Cardiac septum (tissue), 1 donor: ENCODE results near the gene ALKBH4. TPM values are rescaled to one million over a fixed set of nuclear protein-coding genes. Genes with fewer than 3 reads are reported as not detected.
"Not testable (repeated sequence)": the region's sequence is repeated elsewhere in the genome, so short reads cannot be mapped to it uniquely, and the experiment has no call there.

Experiments used
- DNase-seq: peaks from one replicate; pipeline ENCODE4 v3.0.0-alpha.2; 2020; ENCODE audit warnings: low spot score
- intact Hi-C: fragments of 100-400 bp; cut with DNase I; formaldehyde crosslinking; loops from one replicate; pipeline ENCODE4 v1.14.0; 2022
- total RNA-seq: library from RNA; stranded (reverse); fragmentation: NEBNext Ultra II Directional; extraction: Animal tissue kit (Norgen Biotek cat#: 25700); gene quantifications from one replicate; pipeline ENCODE4 v1.2.1, GENCODE V29; 2021
- donor health status: DM: no; HTN: no; CAD: no.

ALKBH4 gene
- total RNA-seq, 1 donor from 2014 or later = 6.5 TPM

DNA sequence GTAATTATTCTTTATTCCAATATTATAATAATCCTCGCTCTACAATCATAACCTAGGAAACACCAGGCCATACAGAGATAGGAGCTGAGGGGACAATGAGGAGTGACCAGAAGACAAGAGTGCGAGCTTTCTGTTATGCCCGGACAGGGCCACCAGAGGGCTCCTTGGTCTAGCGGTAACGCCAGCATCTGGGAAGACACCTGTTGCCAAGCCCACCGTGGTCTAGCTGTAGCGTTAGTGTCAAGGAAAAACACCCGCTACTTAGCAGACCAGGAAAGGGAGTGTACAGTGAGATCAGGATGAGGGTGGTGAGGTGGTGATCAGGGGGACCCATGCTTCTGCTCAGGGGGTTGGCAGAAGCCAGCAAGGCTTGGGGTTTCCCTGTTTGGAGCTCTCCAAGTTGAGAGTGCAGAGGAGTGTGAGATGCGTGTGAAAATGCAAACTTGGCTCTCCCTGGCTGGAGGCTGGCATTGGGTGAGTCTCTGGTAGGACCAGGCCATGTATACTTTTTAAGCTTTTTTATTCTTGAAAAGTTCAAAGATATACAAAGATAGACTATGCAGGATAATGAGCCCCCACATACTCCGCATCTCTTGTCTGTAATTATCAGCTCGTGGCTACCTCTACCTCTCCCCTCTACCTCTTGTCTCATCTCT is 15.4 kb upstream of the ALKBH4 start:
- intact Hi-C loops = not testable (repeated sequence)
- DNase-seq = peak; percentile 71

DNA sequence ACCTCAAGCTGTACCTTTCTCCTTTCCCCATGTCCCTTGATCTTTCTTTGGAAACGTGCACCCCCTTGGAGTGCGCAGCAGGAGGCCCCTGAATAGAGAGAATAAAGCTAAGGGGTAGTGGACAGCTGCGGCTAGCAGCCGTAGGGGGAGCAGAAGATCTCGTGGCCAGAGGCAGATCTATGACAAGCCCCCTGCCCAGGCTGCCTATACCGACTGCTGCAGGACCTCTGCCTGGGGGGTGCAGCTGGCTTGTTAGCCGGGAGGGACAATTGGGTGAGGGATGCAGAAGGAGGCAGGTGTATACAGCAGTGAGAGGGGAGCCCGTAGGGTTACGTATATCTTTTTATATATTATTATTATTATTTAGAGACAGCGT is 14.5 kb upstream of the ALKBH4 start:
- not testable (repeated sequence) for DNase-seq

DNA sequence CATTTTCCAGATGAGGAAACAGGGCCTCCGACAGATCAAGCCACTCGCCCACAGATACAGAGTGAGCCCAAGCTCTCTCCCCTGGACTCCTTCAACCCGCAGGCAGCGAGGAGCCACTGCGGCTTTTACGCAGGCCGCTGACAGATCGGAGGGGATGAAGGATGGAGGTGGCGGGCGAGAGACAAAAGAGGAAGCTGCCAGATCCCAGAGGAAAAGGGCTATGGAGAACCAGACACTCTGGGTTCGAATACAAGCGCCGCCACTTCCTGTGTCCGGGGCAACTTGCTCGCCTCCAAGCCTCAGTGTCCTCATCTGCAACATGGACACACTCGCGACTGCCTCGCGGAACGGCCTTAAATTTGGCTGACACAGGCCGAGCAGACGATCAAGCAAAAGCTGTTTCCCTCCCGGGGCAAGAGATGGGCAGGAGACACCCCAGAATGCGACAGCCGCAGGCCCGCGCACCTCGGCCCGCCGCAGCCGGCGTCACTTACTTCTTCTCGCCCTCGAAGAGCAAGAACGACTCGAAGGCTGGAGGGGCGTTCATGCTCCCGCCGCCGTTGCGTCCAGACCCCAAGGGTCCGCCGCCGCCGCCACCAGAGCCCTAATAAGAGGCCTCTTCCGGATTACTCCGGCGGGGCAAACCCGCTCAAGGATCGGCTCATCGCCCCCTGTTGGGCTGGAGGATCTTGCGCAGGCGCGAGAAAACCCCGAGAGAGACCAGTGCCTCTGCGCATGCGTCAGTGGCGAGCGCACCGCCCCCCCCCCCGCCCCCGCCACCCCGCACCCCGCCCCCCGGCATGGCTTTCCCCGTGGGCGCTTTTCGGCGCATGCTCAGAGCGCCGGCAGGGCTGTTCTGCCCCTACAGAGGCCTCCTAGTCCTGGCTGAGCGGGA is 13.9 kb upstream of the ALKBH4 start, which contains the start of gene POLR2J:
Gene POLR2J (minus strand): TSS at position 609 of the 895 bp plus-strand sequence. CDS start 62 bp downstream, at position 547.
- intact Hi-C loops = not testable (repeated sequence)
- DNase-seq = peak; percentile 96

More for the DNA sequence above, 14.5 kb upstream of the ALKBH4 start:
- intact Hi-C loops = not testable (repeated sequence)

DNA sequence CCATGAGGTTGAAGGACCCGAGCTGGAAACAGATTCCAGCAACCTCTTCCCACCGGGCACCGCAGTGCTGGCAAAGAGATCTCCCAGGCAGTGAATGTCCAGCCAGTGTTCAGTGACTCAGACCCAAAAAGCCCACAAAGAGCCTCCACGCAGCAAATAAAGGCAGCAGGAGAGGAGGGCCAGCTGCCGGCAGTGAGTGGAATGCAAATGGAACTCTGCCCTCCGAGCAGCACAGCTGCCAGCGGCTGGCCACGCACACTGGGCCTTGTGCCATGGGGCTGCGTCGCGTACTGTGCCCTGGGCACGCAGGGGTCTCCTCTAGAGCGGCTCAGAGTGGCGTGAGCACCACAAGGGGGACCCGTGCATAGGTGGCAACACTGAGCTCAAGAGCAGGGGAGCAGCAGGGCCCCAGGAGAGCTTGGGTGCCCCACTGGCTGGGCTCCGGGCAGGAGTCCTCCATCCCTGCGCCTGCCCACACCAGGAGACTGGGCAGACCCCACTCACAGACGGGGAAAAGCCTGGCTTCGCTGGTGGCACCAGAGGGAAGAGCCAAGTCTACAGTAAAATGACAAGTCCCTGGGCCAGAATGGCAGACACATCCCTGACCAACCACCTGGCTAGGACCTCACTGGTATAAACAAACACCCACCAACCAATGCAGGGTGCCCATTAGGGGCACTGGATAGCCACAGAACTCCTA is 10.2 kb upstream of the ALKBH4 start:
- DNase-seq, intact Hi-C loops: not testable (repeated sequence)

DNA sequence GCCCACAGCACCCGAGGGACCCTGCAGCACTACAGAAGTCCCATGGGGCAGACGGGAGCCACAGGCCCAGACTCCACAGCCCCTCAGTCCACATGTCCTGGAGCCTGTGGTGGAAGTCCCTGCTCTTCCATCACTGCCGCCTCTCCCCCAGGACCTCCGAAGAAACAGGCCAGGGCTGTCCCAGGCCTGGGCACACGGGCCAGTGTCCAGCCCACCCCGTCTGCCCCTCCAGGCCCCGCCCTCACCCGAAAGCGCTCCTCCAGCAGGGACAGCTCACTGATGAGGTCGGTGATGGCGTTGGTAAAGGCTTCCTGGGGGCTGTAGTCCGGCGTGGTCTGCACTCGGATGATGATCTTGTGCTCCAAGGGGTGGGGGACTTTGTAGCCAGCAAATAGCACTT is 9.5 kb upstream of the ALKBH4 start:
- DNase-seq = peak; percentile 53
- intact Hi-C loops = not testable (repeated sequence)

DNA sequence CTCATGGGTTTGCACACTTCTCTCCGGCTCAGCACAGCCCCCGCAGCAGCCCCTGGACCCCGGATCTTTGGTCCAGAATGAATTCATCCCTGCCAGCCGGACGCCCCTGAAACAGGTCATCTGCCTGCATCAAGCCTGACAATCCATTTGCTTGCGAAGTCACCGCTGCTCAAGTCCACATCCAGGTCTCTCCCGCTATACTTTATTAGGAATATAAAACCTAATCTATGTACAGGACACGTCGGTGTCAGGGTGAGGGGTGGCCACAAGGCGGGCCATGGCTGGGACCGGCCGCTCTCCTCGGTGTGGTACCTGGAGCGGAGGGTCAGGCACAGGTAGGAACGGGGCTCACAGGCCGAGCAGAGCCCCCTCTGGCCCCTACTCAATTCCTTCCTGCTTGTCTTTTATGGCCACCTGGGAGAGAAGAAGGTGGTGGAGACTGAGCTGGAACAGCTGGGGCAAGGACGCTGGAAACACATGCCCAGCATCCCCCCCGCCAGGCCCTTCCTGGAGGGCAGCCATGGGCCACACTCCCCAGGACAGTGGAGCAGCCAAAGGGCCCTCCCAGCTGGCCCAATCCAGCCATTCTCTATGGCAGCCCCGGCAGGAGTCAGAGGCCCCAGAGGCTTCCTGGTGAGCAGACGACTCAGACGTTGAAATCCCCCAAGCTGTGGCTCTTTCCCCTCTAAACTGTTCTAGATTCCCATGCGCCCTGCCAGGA is 8.8 kb upstream of the ALKBH4 start:
- intact Hi-C loops = no loop called here
- DNase-seq = peak; percentile 69

DNA sequence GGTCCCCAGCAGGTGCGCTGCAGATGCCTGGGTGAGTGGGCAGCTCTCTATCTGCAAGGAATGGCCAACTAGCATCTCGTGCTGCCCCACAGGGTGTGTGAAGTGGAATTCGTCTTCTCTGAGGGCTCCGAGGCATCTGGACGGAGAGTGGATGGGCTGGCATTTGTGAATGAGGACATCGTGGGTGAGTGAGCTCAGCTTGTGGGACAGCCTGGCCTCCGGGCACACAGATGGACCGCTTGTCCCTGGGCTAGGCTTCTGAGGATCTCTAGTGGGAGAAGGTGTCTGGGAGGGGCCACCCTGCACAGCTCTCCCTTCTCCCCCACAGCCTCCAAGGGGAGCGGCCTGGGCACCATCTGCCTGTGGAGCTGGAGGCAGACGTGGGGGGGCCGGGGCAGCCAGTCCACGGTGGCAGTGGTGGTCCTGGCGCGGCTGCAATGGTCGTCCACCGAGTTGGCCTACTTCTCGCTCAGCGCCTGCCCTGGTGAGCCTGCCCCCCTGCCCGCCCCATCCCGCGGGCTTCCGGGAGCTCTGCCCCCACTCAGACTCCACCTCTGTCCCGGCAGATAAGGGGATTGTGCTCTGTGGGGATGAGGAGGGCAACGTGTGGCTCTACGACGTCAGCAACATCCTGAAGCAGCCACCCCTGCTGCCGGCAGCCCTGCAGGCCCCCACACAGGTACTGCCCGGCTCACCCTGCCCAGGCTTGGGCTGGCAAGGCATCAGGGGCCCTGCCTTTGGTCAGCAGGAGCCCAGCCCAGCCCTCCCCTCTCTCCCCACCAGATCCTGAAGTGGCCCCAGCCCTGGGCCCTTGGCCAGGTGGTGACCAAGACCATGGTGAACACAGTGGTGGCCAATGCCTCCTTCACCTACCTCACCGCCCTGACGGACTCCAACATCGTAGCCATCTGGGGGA is 7.7 kb upstream of the ALKBH4 start:
- DNase-seq = peak; percentile 57
- intact Hi-C loops = no loop called here

DNA sequence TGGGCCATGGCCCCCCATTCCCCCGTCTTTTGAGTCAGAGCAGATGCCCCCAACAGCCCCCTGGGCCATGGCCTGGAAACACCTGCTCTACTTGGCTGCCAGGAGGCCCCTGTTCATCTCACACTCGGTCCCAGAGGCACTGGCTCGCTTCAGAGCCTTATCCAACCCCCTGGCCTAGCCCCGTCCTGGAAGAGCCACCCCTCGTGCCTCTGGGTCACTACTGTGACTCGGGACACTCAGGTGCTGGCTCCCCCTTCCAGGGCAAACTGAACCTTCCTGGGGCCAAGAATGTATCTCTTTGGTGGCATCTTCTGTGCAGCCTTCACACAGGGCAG is 7.1 kb upstream of the ALKBH4 start:
- DNase-seq = no peak
- intact Hi-C loops = no loop called here

DNA sequence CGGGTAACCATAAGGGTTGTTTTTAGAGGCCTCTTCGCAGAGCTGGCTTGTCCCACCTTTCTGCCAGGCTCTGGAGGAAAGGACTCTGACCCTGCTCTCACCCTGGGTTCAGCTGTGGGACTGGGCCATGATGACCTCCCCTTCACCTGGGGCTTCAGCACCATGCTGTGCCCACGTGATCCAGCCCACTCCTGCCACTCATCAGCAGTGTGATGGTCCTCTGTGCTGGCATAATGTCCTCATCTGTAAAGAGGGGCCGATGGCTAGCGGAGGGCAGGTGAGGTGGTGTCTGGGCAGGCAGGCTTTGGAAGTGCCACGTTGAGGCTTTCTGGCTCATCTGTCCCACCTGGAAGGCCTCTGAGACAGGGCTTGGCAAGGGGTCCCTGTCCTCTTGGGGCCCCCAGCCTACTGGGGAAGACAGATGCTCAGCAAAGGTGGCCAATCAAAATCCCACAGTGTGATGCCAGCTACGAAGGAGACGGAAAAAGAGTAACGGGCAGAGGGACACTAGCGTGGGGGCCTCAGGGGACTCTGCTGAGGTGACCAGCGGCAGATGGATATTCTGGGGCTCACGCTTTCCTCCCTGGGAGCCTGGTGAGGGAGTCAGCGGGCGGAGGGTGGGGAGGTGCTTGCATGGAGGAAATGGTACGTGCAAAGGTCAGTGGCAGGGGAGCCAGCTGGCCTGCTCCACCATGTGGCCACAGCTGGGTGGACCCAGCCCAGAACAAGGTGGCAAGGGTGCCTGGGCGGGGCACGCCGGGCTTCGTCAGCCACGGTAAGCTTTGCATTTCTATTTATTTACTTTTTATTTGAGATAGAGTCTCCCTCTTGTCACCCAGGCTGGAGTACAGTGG is 5.5 kb upstream of the ALKBH4 start:
- peak; percentile 67 for DNase-seq
- intact Hi-C loops = loop anchor here (5.0 kb wide), 1 partner anchor 58 kb away; no protein-coding TSS in a partner anchor

DNA sequence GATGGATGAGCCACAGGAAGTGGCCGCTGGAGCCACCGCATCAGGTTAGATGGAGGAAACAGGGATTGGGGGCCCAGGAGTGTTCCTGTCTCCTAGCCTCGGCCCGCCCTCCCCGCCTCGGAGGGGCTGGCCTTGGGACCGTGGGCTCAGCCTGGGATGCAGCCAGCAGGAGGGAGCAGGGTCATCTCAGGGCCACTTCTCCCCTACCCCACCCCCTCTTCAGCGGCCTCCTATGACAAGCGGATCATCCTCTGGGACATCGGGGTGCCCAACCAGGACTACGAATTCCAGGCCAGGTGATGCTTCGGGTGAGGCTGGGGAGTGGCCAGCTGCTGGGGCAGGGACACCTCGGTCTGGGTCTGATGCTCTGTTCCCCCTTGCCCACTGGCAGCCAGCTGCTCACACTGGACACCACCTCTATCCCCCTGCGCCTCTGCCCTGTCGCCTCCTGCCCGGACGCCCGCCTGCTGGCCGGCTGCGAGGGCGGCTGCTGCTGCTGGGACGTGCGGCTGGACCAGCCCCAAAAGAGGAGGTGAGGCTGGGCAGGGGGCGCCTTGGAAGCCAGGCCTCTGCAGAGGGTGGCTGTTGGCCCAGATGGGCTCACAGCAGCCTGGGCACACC is 4.8 kb upstream of the ALKBH4 start:
- intact Hi-C loops = loop anchor here (5.0 kb wide), 1 partner anchor 57 kb away; no protein-coding TSS in a partner anchor
- peak; percentile 63 for DNase-seq

DNA sequence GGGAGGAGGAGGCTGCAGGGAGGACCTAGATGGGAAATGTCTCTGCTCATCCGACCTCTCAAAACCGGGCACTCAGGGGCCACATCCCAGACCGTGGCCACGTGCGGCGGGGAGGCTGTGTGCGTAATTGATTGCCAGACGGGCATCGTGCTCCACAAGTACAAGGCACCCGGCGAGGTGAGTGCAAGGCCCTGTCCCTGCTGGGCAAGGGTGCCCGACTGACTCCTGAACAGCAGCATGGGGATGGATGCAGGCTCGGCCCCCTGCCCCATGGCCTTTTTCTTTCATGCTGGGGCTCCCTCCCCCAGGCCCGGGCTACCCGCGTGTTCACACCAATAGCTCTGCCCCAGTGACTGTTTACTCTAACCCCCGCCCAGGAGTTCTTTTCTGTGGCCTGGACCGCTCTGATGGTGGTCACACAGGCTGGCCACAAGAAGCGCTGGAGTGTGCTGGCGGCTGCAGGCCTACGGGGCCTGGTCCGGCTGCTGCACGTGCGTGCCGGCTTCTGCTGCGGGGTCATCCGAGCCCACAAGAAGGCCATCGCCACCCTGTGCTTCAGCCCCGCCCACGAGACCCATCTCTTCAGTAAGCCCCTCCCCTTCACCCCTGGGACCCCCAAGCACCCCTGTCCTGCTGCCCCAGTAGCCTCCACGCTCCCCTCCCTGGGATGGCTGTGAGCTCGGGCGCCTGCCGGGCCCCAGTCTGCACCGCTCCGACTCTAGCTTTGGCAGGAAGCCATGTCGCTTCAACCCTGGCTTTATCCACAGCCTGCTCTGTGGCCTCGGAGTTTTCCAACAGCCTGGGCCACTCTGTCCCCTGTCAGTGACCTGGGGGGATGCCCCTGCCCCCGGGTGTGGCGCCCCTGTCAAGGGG is 4.1 kb upstream of the ALKBH4 start:
- DNase-seq = peak; percentile 67
- intact Hi-C loops = loop anchor here (5.0 kb wide), 1 partner anchor 56 kb away; no protein-coding TSS in a partner anchor

DNA sequence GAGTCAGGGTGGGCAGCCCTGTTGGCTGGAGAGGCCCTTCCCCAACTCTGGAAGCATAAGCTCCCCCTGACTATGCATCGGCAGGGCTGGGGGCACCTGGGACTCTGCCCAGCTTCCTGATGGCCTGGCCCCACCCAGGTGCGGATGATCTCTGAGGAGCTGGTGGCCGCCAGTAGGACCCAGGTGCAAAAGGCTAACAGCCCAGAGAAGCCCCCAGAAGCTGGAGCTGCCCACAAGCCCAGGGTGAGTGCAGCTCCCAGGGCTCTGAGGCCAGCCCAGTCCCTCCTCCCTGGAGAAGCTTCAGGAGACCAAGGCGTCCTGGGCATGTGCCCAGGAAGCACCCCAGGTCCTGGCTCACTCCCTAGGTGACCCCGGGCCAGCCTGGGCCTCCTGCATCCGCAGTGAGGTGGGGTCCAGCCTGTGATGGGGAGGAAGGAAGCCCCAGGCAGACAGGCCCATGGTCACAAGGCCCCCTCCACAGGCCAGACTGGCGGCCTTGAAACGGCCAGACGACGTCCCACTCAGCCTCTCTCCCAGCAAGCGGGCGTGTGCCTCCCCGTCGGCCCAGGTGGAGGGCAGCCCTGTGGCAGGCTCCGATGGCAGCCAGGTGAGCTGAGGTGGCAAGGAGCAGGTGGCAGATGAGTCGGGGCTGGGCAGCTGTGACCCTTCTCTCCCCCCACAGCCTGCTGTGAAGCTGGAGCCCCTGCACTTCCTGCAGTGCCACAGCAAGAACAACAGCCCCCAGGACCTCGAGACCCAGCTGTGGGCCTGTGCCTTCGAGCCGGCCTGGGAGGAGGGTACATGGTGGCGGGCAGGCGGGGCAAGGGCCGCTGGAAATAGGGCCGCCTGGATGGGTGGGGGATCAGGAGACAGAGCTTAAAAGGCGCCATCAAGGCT is 3.2 kb upstream of the ALKBH4 start:
- intact Hi-C loops = loop anchor here (5.0 kb wide), 1 partner anchor 56 kb away; no protein-coding TSS in a partner anchor
- peak; percentile 68 for DNase-seq

DNA sequence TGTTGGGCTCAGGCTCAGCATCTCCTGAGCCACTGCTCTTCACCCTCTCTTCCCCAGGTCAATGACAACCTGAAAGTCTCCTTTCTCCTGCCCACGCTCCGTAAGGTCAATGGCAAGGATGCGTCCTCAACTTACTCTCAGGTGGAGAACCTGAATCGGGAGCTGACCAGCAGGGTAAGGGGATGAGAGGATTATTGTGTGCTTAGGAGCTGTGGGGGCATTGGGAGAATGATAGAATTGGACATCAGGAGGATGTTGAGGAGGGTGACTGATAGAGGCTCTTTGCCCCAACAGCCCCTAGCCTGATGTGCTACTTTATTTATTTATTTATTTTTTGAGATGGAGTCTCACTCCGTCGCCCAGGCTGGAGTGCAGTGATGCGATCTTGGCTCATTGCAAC is 1.4 kb upstream of the ALKBH4 start:
- intact Hi-C loops = loop anchor here (5.0 kb wide), 1 partner anchor 54 kb away; no protein-coding TSS in a partner anchor
- no peak for DNase-seq

DNA sequence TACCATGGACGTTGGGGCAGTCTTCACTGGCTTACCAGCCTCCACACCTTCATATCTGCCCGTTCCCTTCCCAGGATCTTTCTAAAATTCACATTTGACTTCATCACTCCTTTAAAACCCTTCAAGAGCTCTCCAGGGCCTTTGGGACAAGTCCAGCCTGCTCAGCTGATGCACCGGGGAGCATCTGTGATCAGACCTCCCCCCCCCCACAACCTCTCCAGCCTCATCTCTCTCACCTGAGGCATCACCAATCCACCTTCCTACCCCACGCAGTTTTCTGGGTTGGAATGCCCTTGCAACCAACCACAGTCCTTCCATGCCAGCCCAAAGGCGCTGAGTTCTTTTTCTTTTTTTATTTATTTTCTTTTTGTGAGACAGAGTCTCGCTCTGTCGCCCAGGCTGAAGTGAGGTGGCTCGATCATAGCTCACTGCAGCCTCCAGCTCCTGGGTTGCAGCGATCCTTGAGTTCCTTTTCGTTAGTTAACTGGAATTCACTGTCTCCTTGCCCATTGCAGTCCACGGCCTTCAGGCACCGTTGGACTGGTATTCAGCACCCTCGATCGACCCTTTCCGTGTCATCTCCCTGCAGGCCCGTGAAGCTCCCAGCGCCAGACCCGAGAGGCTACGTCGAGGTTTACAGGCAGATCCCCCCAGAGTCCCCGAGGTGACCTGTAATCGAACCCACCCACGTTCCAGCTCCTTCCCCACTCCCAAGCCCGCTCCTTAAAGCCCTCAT is 654 bp downstream of the ALKBH4 start:
- intact Hi-C loops = no loop called here
- no peak for DNase-seq
